ENCODE data around the gene SLC22A23. TPM values are rescaled to one million over a fixed set of nuclear protein-coding genes. Genes with fewer than 3 reads are reported as not detected.

SLC22A23 gene
- total and polyA plus RNA-seq, 2 experiments from 2014 or later, result 6.1 to 38.3 TPM

DNA sequence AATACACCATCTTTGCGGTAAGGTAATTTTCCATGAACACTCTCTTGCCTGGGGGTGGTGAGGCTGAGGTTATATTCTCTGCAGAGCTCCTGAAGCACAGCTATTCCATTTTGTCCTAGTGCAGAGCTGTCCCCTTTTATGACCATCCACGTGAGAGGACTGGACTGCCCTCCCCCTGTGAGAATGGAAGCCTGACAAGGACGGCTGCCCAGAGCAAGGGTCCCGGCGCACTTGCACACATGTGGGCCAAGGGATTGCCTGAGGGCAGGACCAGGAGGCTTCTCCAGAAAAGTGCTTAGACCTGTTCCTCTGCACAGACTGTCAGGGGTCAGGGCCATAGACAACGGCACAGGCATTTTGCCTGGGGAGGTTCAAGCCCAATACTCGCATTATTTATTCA, 48.2 kb downstream of the SLC22A23 start (continued):
- TF ChIP-seq, protein P1, sequence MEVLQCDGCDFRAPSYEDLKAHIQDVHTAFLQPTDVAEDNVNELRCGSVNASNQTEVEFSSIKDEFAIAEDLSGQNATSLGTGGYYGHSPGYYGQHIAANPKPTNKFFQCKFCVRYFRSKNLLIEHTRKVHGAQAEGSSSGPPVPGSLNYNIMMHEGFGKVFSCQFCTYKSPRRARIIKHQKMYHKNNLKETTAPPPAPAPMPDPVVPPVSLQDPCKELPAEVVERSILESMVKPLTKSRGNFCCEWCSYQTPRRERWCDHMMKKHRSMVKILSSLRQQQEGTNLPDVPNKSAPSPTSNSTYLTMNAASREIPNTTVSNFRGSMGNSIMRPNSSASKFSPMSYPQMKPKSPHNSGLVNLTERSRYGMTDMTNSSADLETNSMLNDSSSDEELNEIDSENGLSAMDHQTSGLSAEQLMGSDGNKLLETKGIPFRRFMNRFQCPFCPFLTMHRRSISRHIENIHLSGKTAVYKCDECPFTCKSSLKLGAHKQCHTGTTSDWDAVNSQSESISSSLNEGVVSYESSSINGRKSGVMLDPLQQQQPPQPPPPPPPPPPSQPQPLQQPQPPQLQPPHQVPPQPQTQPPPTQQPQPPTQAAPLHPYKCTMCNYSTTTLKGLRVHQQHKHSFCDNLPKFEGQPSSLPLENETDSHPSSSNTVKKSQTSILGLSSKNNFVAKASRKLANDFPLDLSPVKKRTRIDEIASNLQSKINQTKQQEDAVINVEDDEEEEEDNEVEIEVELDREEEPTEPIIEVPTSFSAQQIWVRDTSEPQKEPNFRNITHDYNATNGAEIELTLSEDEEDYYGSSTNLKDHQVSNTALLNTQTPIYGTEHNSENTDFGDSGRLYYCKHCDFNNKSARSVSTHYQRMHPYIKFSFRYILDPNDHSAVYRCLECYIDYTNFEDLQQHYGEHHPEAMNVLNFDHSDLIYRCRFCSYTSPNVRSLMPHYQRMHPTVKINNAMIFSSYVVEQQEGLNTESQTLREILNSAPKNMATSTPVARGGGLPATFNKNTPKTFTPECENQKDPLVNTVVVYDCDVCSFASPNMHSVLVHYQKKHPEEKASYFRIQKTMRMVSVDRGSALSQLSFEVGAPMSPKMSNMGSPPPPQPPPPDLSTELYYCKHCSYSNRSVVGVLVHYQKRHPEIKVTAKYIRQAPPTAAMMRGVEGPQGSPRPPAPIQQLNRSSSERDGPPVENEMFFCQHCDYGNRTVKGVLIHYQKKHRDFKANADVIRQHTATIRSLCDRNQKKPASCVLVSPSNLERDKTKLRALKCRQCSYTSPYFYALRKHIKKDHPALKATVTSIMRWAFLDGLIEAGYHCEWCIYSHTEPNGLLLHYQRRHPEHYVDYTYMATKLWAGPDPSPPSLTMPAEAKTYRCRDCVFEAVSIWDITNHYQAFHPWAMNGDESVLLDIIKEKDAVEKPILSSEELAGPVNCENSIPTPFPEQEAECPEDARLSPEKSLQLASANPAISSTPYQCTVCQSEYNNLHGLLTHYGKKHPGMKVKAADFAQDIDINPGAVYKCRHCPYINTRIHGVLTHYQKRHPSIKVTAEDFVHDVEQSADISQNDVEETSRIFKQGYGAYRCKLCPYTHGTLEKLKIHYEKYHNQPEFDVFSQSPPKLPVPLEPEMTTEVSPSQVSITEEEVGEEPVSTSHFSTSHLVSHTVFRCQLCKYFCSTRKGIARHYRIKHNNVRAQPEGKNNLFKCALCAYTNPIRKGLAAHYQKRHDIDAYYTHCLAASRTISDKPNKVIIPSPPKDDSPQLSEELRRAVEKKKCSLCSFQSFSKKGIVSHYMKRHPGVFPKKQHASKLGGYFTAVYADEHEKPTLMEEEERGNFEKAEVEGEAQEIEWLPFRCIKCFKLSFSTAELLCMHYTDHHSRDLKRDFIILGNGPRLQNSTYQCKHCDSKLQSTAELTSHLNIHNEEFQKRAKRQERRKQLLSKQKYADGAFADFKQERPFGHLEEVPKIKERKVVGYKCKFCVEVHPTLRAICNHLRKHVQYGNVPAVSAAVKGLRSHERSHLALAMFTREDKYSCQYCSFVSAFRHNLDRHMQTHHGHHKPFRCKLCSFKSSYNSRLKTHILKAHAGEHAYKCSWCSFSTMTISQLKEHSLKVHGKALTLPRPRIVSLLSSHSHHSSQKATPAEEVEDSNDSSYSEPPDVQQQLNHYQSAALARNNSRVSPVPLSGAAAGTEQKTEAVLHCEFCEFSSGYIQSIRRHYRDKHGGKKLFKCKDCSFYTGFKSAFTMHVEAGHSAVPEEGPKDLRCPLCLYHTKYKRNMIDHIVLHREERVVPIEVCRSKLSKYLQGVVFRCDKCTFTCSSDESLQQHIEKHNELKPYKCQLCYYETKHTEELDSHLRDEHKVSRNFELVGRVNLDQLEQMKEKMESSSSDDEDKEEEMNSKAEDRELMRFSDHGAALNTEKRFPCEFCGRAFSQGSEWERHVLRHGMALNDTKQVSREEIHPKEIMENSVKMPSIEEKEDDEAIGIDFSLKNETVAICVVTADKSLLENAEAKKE (CRISPR knock-in tag; IDR thresholded peaks at IDR 0.05), result no peak
- no peak for TF ChIP-seq JUNB (IDR thresholded peaks at IDR 0.05; ENCODE audit: unreplicated experiment)
- no peak for TF ChIP-seq ZNF114 (CRISPR knock-in tag; IDR thresholded peaks at IDR 0.05)
- TF ChIP-seq, protein P2, sequence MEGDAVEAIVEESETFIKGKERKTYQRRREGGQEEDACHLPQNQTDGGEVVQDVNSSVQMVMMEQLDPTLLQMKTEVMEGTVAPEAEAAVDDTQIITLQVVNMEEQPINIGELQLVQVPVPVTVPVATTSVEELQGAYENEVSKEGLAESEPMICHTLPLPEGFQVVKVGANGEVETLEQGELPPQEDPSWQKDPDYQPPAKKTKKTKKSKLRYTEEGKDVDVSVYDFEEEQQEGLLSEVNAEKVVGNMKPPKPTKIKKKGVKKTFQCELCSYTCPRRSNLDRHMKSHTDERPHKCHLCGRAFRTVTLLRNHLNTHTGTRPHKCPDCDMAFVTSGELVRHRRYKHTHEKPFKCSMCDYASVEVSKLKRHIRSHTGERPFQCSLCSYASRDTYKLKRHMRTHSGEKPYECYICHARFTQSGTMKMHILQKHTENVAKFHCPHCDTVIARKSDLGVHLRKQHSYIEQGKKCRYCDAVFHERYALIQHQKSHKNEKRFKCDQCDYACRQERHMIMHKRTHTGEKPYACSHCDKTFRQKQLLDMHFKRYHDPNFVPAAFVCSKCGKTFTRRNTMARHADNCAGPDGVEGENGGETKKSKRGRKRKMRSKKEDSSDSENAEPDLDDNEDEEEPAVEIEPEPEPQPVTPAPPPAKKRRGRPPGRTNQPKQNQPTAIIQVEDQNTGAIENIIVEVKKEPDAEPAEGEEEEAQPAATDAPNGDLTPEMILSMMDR (conservative IDR thresholded peaks at IDR 0.05; ENCODE audit: low read depth in 2 of 2), result no peak
- TF ChIP-seq, protein P3, sequence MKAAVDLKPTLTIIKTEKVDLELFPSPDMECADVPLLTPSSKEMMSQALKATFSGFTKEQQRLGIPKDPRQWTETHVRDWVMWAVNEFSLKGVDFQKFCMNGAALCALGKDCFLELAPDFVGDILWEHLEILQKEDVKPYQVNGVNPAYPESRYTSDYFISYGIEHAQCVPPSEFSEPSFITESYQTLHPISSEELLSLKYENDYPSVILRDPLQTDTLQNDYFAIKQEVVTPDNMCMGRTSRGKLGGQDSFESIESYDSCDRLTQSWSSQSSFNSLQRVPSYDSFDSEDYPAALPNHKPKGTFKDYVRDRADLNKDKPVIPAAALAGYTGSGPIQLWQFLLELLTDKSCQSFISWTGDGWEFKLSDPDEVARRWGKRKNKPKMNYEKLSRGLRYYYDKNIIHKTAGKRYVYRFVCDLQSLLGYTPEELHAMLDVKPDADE (IDR thresholded peaks at IDR 0.05), result no peak
- no peak for TF ChIP-seq NANOG (IDR thresholded peaks at IDR 0.05; ENCODE audit: borderline replicate concordance)
- TF ChIP-seq STAT1 (IDR thresholded peaks at IDR 0.05; ENCODE audit: unreplicated experiment), result no peak
- TF ChIP-seq POLR2AphosphoS5 (IDR thresholded peaks at IDR 0.05; ENCODE audit: low read depth), result no peak
- TF ChIP-seq EZH2 (IDR thresholded peaks at IDR 0.05; ENCODE audit: low read depth, unreplicated experiment), result no peak
- TF ChIP-seq ZNF331 (CRISPR knock-in tag; IDR thresholded peaks at IDR 0.05; ENCODE audit: low read depth), result no peak
